Adipose tissue (tissue), 3 donors: ENCODE results near the gene KCNMB1. TPM values are rescaled to one million over a fixed set of nuclear protein-coding genes. Genes with fewer than 3 reads are reported as not detected.

Experiments
- H3K27ac ChIP-seq: one replicate; pipeline ENCODE4 v1.5.1; 2013; ENCODE audit warnings: low read depth, low read length
- WGBS, 3 donors: extraction: QIAGEN DNeasy Blood & Tissue Kit; methylation state at CpG; one replicate each; pipeline ENCODE4 v1.1.7; 2013; 5-methylcytosine and 5-hydroxymethylcytosine counted together
- polyA plus RNA-seq, 3 donors: library from polyadenylated mRNA; stranded (reverse); fragments of 200-250 nt; gene quantifications; one replicate each; pipeline ENCODE4 v1.2.3, GENCODE V29; 2013
- donor health status: healthy with polysubstance abuse.
- donor health status: Bipolar disorder and iron deficiency.
- donor health status: healthy.

The KCNMB1 gene
- polyA plus RNA-seq, 3 donors, result 0.21 to 1.2 (median 0.79) TPM

GRCh38 chr5:170419643-170420042, 30.5 kb upstream of the KCNMB1 start:
- WGBS, 3 donors, result 75 to 80% (median 77%) methylated on average over 6 of the region's 6 CpGs
- H3K27ac ChIP-seq, result no peak overlapping the region

- WGBS, 3 donors, result 61 to 88% (median 87%) methylated on average over 8 of the region's 8 CpGs
- H3K27ac ChIP-seq, result no peak overlapping the region
Measured at GRCh38 chr5:170418736-170419135, 29.6 kb upstream of the KCNMB1 start.

GRCh38 chr5:170416526-170416925, 27.4 kb upstream of the KCNMB1 start:
- H3K27ac ChIP-seq, result no peak overlapping the region
- WGBS, 3 donors, result 45 to 78% (median 60%) methylated on average over 4 of the region's 4 CpGs

- WGBS, 3 donors, result 80 to 91% (median 88%) methylated on average over 6 of the region's 6 CpGs
- no peak overlapping the region for H3K27ac ChIP-seq
Measured at GRCh38 chr5:170414786-170415185, 25.6 kb upstream of the KCNMB1 start.

- H3K27ac ChIP-seq, result no peak overlapping the region
- WGBS, 3 donors, result 72 to 93% (median 90%) methylated on average over 3 of the region's 3 CpGs
Measured at GRCh38 chr5:170413897-170414296, 24.7 kb upstream of the KCNMB1 start.

- 81 to 93% (median 88%) methylated on average over 3 of the region's 3 CpGs for WGBS, 3 donors
- no peak overlapping the region for H3K27ac ChIP-seq
Measured at GRCh38 chr5:170411100-170411499, 21.9 kb upstream of the KCNMB1 start.

GRCh38 chr5:170410401-170410800, 21.2 kb upstream of the KCNMB1 start:
- WGBS, 3 donors, result 93 to 98% (median 97%) methylated on average over 2 of the region's 2 CpGs
- H3K27ac ChIP-seq, result no peak overlapping the region

GRCh38 chr5:170408877-170409660, 19.9 kb upstream of the KCNMB1 start:
- no peak overlapping the region for H3K27ac ChIP-seq
- WGBS, 3 donors, result 71 to 87% (median 79%) methylated on average over 7 of the region's 7 CpGs

GRCh38 chr5:170408226-170408625, 19.1 kb upstream of the KCNMB1 start:
- 27 to 53% (median 52%) methylated on average over 6 of the region's 6 CpGs for WGBS, 3 donors
- H3K27ac ChIP-seq, result no peak overlapping the region

- H3K27ac ChIP-seq, result no peak overlapping the region
- WGBS, 3 donors, result 70 to 84% (median 79%) methylated on average over 6 of the region's 6 CpGs
Measured at GRCh38 chr5:170407062-170407461, 17.9 kb upstream of the KCNMB1 start.

- WGBS, 3 donors, result 27 to 33% (median 29%) methylated on average over 2 of the region's 2 CpGs
- no peak overlapping the region for H3K27ac ChIP-seq
Measured at GRCh38 chr5:170405817-170406216, 16.6 kb upstream of the KCNMB1 start.

- WGBS, 3 donors, result 31 to 57% (median 50%) methylated on average over 2 of the region's 2 CpGs
- no peak overlapping the region for H3K27ac ChIP-seq
Measured at GRCh38 chr5:170404398-170404797, 15.2 kb upstream of the KCNMB1 start.

GRCh38 chr5:170403675-170404074, 14.5 kb upstream of the KCNMB1 start:
- H3K27ac ChIP-seq, result no peak overlapping the region
- 66 to 87% (median 84%) methylated on average over 4 of the region's 4 CpGs for WGBS, 3 donors

- H3K27ac ChIP-seq, result no peak overlapping the region
- WGBS, 3 donors, result 78 to 95% (median 94%) methylated on average over 2 of the region's 2 CpGs
Measured at GRCh38 chr5:170402508-170402907, 13.3 kb upstream of the KCNMB1 start.

- no peak overlapping the region for H3K27ac ChIP-seq
- 58 to 90% (median 90%) methylated on average over 2 of the region's 2 CpGs for WGBS, 3 donors
Measured at GRCh38 chr5:170397059-170397458, 7.9 kb upstream of the KCNMB1 start.

GRCh38 chr5:170393958-170394357, 4.8 kb upstream of the KCNMB1 start:
- 62 to 66% (median 64%) methylated on average over 8 of the region's 8 CpGs for WGBS, 3 donors

GRCh38 chr5:170393235-170393634, 4.1 kb upstream of the KCNMB1 start:
- WGBS, 3 donors, result 48 to 63% (median 59%) methylated on average over 6 of the region's 6 CpGs
- H3K27ac ChIP-seq, result no peak overlapping the region

More at GRCh38 chr5:170393958-170394357, 4.8 kb upstream of the KCNMB1 start:
- no peak overlapping the region for H3K27ac ChIP-seq

GRCh38 chr5:170390472-170390871, 1.3 kb upstream of the KCNMB1 start:
- WGBS, 3 donors, result 77 to 91% (median 90%) methylated on average over 3 to 5 of the region's 5 CpGs
- no peak overlapping the region for H3K27ac ChIP-seq

- WGBS, 3 donors, result 41 to 63% (median 57%) methylated on average over 4 of the region's 4 CpGs
- H3K27ac ChIP-seq, result no peak overlapping the region
Measured at GRCh38 chr5:170389550-170389892, 354 bp upstream of the KCNMB1 start.
